ENCODE measurements around the gene TCEA3.

DNA sequence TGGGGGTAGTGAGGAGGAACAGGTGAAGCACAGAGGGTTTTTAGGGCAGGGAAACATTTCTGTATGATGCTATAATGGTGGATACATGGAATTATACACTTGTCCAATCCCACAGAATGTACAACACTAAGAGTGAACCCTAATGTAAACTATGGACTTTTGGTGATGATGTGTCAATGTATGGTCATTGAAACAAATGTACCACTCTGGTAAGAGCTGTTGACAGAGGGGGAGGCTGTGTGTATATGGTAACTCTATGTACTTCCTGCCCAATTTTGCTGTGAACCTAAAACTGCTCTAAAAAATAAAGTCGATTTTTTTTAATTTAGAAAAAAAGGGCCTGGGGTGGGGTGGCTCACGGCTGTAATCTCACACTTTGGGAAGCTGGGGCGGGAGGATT is 36.5 kb upstream of the TCEA3 start:
- TF ChIP-seq, protein P1, sequence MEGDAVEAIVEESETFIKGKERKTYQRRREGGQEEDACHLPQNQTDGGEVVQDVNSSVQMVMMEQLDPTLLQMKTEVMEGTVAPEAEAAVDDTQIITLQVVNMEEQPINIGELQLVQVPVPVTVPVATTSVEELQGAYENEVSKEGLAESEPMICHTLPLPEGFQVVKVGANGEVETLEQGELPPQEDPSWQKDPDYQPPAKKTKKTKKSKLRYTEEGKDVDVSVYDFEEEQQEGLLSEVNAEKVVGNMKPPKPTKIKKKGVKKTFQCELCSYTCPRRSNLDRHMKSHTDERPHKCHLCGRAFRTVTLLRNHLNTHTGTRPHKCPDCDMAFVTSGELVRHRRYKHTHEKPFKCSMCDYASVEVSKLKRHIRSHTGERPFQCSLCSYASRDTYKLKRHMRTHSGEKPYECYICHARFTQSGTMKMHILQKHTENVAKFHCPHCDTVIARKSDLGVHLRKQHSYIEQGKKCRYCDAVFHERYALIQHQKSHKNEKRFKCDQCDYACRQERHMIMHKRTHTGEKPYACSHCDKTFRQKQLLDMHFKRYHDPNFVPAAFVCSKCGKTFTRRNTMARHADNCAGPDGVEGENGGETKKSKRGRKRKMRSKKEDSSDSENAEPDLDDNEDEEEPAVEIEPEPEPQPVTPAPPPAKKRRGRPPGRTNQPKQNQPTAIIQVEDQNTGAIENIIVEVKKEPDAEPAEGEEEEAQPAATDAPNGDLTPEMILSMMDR (IDR thresholded peaks at IDR 0.05): no peak
- no peak for TF ChIP-seq EP300 (IDR thresholded peaks at IDR 0.05)
- no peak for TF ChIP-seq POLR2A (IDR thresholded peaks at IDR 0.05)

Measured in ovary (tissue), 3 donors.